ENCODE measurements around the gene FSCN2.

- no peak for TF ChIP-seq CTCF (IDR thresholded peaks at IDR 0.05)
- no peak for TF ChIP-seq POLR2A (IDR thresholded peaks at IDR 0.05)
These were observed 37.9 kb upstream of the FSCN2 start for GRCh38 chr17:81489998-81490992.
